Lower lobe of right lung (tissue), 2 donors: Measurements from ENCODE around the gene NFASC. TPM values are rescaled to one million over a fixed set of nuclear protein-coding genes. Genes with fewer than 3 reads are reported as not detected.

Experiments used
- ATAC-seq, 2 donors: fragments of 200-7000 bp; cut with Tn5 transposase; one replicate each; pipeline ENCODE4 v1.9.1; 2020 to 2022; ENCODE audit warnings: mild to moderate bottlenecking in 2 of 2, moderate library complexity in 2 of 2
- DNase-seq: peaks from one replicate; pipeline ENCODE4 v3.0.0-alpha.2; 2020
- H3K27ac ChIP-seq: fragments of 200-600 bp; one replicate; pipeline ENCODE4 v1.8.0; 2022
- H3K27me3 ChIP-seq: fragments of 200-600 bp; one replicate; pipeline ENCODE4 v1.8.0; 2022; ENCODE audit warnings: low read depth
- H3K36me3 ChIP-seq: fragments of 200-600 bp; one replicate; pipeline ENCODE4 v1.8.0; 2022; ENCODE audit warnings: mild to moderate bottlenecking
- H3K4me1 ChIP-seq: fragments of 200-600 bp; one replicate; pipeline ENCODE4 v1.8.0; 2022
- H3K4me3 ChIP-seq: fragments of 200-600 bp; one replicate; pipeline ENCODE4 v1.8.0; 2022; ENCODE audit warnings: mild to moderate bottlenecking
- H3K9me3 ChIP-seq: fragments of 200-600 bp; one replicate; pipeline ENCODE4 v1.8.0; 2022
- intact Hi-C: fragments of 100-400 bp; cut with DNase I; formaldehyde crosslinking; loops from one replicate; pipeline ENCODE4 v1.11.0; 2022
- total RNA-seq: library from RNA; stranded (reverse); fragmentation: NEBNext Ultra II Directional; extraction: Animal tissue kit (Norgen Biotek cat#: 25700); gene quantifications from one replicate; pipeline ENCODE4 v1.2.1, GENCODE V29; 2021
- TF ChIP-seq, protein P1 (sequence below): fragments of 200-600 bp; IDR thresholded peaks from one replicate; pipeline ENCODE4 v1.8.0; 2022; ENCODE audit warnings: antibody characterized with exemption, mild to moderate bottlenecking
- donor health status: DM: no; HTN: yes; CAD: no; lungs with severe emphysema.

The NFASC gene
- total RNA-seq, 1 donor from 2014 or later = 12.2 TPM

DNA sequence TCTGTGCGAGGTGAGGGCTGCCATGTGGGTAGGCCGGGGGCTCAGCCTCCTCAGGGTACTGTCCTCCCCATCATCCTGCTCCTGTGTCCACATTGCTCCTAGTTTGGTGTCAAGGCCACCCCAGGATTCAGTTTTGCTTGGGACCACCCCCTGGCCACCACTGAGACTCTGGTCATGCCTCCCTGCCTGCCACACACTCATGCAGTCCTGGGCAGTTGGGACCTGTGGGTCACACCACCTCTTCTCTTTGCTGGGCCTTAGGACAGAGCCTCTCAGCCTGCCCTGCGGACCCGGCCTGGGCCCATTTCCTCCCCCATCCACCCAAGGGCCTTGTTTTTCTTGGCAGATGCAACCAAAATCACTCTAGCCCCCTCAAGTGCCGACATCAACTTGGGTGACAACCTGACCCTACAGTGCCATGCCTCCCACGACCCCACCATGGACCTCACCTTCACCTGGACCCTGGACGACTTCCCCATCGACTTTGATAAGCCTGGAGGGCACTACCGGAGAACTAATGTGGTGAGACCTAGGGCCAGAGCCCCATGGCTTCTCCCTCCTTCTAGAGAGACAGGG lies 194.2 kb downstream of the NFASC start:
- intact Hi-C loops = no loop called here
- Histone ChIP-seq H3K4me3 (no peak overlapping the region), H3K27me3 (no peaks in the 10 kb centered on the region), H3K4me1 (no peaks in the 10 kb centered on the region), H3K27ac (no peak overlapping the region), H3K9me3 (no peaks in the 10 kb centered on the region), H3K36me3 (no peaks in the 10 kb centered on the region)
- TF ChIP-seq, protein P1, sequence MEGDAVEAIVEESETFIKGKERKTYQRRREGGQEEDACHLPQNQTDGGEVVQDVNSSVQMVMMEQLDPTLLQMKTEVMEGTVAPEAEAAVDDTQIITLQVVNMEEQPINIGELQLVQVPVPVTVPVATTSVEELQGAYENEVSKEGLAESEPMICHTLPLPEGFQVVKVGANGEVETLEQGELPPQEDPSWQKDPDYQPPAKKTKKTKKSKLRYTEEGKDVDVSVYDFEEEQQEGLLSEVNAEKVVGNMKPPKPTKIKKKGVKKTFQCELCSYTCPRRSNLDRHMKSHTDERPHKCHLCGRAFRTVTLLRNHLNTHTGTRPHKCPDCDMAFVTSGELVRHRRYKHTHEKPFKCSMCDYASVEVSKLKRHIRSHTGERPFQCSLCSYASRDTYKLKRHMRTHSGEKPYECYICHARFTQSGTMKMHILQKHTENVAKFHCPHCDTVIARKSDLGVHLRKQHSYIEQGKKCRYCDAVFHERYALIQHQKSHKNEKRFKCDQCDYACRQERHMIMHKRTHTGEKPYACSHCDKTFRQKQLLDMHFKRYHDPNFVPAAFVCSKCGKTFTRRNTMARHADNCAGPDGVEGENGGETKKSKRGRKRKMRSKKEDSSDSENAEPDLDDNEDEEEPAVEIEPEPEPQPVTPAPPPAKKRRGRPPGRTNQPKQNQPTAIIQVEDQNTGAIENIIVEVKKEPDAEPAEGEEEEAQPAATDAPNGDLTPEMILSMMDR = no peak
- ATAC-seq = no peak
- DNase-seq = no peak

- ATAC-seq (no peak), DNase-seq (no peak)
- Histone ChIP-seq H3K4me3 (no peak overlapping the region), H3K27ac (no peak overlapping the region), H3K9me3 (no peaks in the 10 kb centered on the region), H3K36me3 (no peaks in the 10 kb centered on the region), H3K4me1 (no peaks in the 10 kb centered on the region), H3K27me3 (no peaks in the 10 kb centered on the region)
- intact Hi-C loops = no loop called here
- TF ChIP-seq, protein P1 = no peak
Observed at GRCh38 chr1:205065666-205066065, 195.0 kb downstream of the NFASC start.

DNA sequence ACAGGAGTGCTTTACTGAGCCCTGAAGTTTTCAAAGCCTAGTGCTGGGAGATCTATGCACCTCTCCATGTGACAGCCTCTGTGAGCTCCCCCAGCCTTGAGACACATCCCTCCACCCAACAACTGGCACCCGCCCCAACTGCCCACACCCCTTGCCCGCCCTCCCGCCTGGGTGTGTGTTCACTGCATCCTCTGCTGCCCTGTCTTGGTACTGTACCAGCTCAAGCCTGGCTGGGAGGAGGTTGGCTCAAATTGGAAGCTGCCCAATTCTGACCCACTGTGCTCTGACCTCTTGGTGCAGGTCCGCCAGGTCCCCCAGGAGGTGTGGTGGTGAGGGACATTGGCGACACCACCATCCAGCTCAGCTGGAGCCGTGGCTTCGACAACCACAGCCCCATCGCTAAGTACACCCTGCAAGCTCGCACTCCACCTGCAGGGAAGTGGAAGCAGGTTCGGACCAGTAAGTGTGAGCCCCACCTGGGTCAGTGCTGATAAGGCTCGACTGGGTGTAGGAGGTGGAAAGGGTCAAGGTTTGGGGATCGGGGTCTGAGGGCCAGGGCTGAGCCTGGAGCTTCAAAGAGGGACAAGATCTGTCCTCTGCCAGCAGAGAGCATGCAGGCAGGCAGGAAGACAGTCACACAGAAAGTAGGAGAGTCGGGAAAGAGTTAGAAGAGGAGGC lies 195.6 kb downstream of the NFASC start:
- Histone ChIP-seq H3K4me1 (no peaks in the 10 kb centered on the region), H3K9me3 (no peaks in the 10 kb centered on the region), H3K27me3 (no peaks in the 10 kb centered on the region), H3K36me3 (no peaks in the 10 kb centered on the region), H3K27ac (no peak overlapping the region), H3K4me3 (no peak overlapping the region)
- intact Hi-C loops = no loop called here
- ATAC-seq (no peak), DNase-seq (no peak)
- TF ChIP-seq, protein P1 = no peak

DNA sequence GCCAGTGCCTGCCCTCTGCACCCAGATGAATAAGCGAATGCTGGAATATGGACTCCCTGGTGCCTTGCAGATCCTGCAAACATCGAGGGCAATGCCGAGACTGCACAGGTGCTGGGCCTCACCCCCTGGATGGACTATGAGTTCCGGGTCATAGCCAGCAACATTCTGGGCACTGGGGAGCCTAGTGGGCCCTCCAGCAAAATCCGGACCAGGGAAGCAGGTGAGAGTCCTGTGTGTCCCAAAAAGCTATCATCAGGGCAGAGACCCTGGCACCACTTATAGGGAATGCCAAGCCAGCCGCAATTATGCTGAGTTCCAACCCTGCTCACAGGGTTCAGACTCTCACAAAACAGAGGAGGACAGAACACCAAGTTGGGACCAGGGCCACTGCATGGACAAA lies 196.4 kb downstream of the NFASC start:
- H3K27me3 ChIP-seq = no peaks in the 10 kb centered on the region
- no peak overlapping the region for H3K27ac ChIP-seq
- H3K36me3 ChIP-seq = no peaks in the 10 kb centered on the region
- no peak for ATAC-seq
- no peak overlapping the region for H3K4me3 ChIP-seq
- TF ChIP-seq, protein P1 = no peak
- no peaks in the 10 kb centered on the region for H3K9me3 ChIP-seq
- intact Hi-C loops = no loop called here
- no peaks in the 10 kb centered on the region for H3K4me1 ChIP-seq
- no peak for DNase-seq

GRCh38 chr1:205068001-205068400 lies 197.3 kb downstream of the NFASC start:
- Histone ChIP-seq H3K4me3 (no peak overlapping the region), H3K27me3 (no peaks in the 10 kb centered on the region), H3K9me3 (no peaks in the 10 kb centered on the region), H3K4me1 (no peaks in the 10 kb centered on the region), H3K36me3 (no peaks in the 10 kb centered on the region), H3K27ac (no peak overlapping the region)
- TF ChIP-seq, protein P1 = no peak
- DNase-seq (no peak), ATAC-seq (no peak)
- intact Hi-C loops = no loop called here
